ENCODE measurements around the gene UBE2QL1.

The UBE2QL1 gene

GRCh38 chr5:6527749-6528455 is 79.2 kb downstream of the UBE2QL1 start:
- DNase-seq (ENCODE audit: low read depth in 2 of 2): no peak

- no peak for DNase-seq (ENCODE audit: low read depth in 2 of 2)
These were observed 86.9 kb downstream of the UBE2QL1 start for GRCh38 chr5:6535594-6535993.

DNA sequence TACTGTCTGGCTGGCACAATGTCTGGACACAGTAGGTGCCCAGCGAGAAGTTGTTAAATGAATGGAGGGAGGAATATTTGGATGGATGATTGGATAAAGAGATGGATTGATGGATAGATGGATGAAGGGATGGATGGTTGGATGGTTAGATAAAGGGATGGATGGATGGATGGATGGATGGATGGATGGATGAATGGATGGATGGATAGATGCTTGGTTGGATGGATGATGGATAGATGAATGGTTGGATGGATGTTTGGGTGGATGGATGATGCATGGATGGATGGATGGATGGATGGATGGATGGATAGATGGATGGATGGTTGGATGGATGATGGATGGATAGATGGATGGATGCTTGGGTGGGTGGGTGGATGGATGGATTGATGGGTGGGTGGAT is 90.4 kb downstream of the UBE2QL1 start:
- no peak for DNase-seq (ENCODE audit: low read depth in 2 of 2)

DNA sequence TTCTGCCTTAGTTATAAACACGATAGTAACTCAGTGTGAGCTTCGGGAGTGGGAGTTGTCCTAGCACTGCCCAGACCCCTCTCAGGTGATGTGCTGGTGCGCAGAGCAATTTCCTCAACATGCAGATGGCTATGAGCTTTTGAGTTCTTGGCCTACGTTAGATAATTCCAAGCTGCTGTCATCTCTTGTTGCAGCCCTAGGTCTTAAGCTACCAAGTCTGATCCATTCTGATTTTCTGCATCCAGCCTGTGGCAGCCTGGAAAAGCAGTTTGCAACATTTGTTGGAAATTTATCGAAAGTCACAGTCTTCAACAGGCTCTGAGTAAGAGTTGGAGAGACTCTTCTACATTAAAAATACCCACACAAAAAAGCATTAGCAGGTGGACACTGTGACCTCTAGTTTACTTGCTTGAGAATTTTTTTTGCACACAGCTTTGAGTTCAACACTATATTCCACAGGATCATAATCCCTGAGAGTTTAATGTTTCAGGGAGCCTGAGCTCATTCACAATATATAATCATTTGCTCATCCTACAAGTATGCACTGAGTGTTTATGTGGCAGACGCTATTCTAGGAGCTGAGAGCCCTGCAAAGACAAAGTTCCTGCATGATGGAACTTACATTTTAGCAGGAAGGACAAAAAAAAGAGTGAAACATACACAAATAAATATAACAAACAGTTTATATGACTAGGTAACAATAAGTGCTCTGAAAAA is 91.6 kb downstream of the UBE2QL1 start:
- DNase-seq (ENCODE audit: low read depth in 2 of 2): no peak

- DNase-seq (ENCODE audit: low read depth in 2 of 2): no peak
These were observed 92.8 kb downstream of the UBE2QL1 start for GRCh38 chr5:6541256-6542013.

DNA sequence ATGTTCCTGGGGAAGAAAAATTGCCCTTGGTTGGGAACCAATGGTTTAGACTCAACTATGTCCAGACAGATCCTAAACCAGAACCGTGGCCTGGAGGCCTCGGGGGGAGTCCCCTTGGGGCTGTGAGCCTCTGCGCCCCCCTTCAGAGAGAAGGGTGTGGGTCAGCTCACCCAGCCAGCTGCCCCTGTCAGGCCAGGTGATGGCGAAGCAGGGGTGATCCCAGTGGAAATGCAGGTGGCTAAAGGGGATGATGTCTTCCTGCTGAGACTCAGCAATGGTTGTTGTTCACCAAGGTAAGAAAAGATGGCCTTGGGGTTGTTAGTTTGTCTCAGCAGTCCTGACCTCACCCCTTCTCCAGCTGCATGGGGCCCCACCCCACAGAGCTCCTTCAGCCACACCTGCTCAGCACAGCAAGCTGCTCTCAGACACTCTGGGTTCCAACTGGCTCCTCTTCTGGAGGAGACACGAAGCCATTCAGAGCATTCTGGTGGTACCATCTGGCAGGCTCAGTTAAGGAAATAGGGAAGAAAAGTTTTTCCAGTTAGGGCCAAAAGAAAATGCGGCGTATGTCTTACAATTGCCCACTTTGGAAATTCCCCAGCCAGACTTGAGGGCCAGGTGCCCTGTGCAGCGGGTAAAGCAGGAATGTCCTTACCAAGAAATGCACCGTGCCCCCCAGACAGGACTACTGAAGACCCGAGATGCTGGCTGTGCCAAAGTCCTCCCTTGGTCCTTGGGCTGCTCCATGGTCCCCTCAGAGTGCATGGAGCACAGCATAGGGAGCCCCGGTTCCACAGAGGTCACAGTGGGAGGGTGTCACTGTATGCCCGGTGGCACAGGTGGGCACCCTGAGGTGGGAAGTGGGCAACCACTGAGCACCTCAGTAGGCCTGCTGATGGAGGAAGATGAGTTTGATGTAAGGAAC is 94.0 kb downstream of the UBE2QL1 start:
- no peak for DNase-seq (ENCODE audit: low read depth in 2 of 2)

DNA sequence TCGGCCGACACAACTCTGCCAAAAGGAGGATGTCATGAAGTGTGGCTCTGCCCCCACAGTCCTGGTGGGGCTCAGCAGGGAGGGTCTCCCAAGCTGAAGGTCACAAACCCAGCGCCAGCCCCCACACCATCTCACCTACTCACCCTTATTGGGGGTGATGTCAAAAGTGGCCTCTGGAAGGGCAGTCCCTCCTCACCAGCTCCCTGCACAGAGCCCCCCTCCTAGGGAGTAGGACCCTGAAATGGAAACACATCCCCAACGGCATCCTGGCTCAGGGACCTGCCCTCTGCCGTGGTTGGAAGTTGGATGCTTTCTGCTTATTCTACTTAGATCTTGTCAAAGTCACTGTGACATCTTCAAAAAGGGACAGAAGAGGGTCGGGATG is 94.7 kb downstream of the UBE2QL1 start:
- DNase-seq (ENCODE audit: low read depth in 2 of 2): no peak

- DNase-seq (ENCODE audit: low read depth in 2 of 2): no peak
These were observed 95.3 kb downstream of the UBE2QL1 start for GRCh38 chr5:6543830-6544560.
